Stimulated activated CD8-positive, alpha-beta memory T cell treated with anti-CD3 and anti-CD28 coated beads, Interleukin-12 subunit alpha, Interleukin-12 subunit beta, amount 100 ng/mL, for 4 hours (primary cell): Measurements from ENCODE around the gene NLRP6.
"Not testable (repeated sequence)": the region's sequence is repeated elsewhere in the genome, so short reads cannot be mapped to it uniquely, and the experiment has no call there.

Experiments used
- DNase-seq: peaks from one replicate; pipeline ENCODE4 v3.0.0-alpha.2; 2020; ENCODE audit warnings: low read depth

NLRP6 gene

DNA sequence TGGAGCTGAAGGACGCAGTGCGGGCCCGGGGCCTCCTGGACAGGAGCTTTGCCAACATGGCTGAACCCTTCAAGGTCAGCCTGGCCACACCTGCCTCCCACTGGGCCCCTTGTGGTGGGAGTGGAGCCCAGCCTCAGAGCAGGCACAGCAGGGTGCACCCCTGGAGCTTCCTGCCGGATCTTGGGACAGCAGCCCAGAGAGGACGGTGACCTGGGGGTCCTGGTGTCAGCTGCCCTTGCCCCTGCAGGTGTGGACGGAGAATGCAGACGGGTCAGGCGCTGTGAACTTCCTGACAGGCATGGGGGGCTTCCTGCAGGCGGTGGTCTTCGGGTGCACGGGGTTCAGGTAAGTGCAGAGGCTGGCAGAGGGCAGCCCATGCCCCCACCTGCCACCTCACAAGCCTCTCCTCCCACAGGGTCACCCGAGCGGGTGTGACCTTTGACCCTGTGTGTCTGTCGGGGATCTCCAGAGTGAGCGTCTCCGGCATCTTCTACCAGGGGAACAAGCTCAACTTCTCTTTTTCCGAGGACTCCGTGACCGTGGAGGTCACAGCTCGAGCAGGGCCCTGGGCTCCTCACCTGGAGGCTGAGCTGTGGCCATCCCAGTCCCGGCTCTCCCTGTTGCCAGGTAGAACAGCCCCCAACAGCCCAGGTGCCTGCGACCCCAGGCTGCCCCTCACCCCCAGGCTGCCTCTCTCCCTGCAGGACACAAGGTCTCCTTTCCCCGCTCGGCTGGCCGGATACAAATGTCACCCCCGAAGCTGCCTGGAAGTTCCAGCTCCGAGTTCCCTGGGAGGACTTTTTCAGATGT, 15.8 kb downstream of the NLRP6 start:
- DNase-seq = no peak

DNA sequence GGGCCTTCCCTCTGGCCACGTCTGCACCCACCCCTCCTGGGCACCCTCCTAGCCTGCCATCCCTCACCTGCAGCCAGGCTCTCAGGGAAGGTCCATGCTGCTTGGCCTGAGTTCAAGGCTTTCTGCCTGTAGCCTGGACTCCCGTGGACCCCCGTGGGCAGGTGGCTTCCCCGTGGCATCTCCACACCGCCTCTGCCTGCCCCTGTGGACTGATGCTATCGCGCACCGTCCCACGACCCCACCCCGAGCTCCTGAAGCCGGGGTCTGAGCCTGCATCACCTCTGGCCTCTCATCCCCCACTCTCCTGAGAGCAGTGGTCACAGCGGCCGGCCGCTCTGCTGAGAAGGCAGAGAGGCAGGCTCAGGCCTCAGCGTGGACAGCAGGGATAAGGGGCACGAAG, 16.6 kb downstream of the NLRP6 start:
- no peak for DNase-seq

DNA sequence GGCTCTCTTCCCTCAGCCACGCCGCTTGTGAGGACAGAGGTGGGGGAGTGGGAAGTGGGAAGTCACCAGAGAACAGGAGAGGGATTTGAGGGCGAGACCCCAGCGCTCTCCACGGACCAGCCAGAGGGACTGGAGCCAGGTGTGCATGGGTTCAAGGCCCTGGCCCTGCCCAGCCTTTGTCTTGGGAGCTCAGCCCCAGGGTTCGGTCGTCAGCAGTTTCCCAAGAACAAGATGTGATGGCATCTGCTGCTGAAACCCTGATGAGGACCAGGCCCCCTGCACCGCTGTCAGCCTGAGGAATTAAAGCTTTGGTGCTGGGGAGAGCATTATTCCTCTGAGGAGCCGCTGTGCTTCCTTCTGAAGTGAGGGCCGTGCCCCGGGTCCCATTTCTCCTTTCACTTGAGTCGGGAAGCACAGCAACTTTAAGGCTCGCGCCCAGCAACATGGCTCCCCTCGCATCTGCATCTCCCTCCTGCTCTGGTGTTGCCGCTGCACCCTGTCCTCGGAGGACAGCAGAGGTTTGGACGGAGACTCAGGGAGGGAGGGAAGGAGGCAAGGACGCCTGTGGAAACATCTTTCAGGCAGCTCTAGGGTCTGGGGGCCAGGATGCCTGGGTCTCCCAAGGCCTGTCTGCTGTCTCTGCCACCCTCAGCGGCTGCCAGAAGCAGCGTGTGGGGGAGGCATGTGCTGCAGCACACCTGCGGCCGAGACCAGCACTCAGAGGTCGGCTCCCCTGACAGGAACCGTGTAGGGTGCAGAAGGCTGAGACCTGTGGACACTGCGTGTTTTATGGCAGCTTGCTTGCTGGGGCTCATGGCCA, 17.4 kb downstream of the NLRP6 start:
- no peak for DNase-seq

DNA sequence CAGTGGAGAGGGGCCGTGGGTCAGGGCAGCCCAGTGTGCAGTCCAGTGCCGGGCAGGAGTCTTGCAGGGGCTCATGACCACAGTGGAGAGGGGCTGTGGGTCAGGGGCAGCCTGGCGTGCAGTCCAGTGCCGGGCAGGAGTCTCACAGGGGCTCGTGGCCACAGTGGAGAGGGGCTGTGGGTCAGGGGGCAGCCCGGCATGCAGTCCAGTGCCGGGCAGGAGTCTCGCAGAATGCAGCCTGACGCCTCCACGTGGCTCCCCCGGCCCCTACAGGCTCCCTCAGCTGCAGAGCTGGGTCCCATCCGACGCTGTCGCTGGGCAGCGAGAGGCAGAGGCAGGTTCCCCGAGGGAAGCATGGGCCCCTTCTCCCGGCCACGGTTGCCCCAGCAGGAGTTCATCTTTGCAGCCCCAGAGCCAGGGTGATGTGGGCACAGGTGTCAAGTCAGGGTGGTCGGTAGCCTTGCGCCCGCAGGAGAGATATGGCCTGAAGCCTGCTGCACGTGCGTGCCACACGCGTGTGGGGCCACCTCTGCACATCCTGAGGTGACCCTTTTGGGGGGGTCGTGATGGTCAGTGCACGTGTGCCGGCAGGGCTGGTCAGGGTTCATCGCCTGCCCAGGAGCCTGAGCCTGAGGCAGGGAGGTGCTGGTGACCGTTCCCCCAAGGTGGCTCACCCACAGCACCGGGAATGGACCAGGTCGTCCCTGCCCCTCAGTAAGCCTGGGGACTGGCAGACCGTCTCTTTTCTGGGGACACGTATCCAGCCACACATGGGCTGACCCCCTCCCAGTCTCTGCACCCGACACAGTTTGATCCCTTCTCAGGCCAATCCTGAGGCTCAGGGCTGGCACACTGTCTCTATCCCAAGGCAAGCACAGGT, 18.2 kb downstream of the NLRP6 start:
- no peak for DNase-seq

DNA sequence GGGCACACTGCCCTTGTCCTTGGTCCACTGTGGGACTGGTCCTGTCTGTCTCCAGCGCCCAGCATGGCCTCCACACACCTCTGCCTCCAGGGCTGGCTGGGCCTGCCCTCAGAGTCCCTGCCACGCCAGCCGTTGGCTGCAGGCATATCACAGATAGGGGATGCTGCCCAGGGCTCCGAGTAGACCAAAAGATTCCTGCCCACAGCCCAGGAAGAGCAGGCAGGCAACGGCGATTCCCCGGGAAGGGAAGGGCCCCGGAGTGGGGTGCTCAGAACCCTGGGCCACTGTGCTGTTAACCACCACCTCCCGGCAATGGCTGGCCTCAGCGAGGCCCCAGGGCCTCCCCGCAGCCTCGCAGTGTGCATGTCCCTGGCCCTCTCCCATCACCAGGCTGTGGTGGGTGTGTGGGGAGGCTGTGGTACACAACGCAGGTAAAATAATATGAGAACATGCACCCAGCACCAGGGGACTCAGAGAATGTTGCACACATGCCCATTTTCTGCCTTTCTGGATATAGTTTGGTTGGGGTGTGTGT, 18.9 kb downstream of the NLRP6 start:
- no peak for DNase-seq

DNA sequence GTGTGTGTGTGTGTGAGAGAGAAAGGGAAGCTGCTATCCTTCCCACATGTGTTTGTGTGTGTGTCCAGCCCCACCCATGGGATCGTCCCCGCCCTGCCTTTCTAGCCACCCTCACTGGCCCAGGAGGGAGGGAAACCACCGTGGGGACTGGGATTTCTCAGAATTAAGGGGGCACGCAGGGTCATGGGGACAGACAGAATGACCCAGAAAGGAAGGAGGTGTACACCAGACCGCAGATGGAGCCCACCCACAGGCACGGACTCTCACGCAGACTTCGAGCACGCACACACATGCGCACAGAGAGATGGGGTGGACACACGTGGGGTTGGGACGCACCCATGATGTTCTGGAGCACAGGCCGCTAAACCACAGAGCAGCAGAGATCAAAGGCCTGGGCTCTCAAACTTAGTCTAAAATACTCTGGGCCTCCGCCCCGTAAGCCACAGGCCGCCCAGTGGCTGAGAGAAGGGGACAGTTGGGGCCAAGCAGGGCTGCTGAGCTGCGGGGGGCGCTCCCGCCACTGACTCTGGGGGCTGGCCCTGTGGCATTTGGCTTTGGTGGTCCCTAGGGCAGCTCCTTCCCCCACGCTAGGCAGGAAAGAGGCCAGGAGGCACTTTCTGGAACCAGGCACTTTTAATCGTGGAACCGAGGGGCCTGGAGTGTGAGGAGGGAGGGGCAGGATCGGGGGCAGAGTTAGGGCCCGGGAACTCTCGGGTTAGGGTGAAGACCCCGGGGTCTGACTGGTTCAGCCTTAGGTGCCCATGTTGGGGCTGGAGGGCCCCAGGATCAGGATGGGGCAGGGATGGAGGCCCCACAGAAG, 19.6 kb downstream of the NLRP6 start:
- no peak for DNase-seq

DNA sequence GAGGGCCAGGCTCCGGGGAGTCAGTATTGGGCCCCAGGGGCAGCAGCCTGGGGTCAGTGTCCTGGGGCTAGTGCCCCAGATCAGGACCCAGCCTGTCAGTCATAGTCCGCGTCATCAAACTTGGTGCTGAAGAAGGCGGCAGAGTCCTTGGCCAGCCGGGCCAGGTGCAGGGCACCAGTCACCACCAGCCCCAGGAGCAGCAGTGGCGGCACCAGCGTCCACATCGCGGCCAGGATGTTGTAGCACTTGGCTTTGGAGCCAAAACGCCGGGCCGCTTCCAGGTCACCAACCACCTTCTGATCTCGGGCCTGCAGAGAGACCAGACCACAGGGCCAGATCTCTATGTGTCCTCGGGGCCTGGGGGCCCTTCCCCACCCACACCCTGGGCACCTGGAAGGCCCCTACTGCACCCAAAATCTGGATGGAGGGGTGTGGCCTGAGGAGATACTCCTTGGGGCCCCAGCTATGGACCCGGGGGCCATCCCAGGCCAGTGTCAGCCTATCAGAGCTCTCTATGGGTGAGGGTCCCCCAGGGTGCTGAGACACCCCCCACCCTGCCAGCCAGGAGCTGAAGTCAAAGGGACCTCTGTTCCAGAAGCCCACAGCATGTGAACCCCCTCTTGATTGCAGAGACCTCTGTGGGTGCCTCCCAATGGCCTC, 20.3 kb downstream of the NLRP6 start:
- DNase-seq = no peak

DNA sequence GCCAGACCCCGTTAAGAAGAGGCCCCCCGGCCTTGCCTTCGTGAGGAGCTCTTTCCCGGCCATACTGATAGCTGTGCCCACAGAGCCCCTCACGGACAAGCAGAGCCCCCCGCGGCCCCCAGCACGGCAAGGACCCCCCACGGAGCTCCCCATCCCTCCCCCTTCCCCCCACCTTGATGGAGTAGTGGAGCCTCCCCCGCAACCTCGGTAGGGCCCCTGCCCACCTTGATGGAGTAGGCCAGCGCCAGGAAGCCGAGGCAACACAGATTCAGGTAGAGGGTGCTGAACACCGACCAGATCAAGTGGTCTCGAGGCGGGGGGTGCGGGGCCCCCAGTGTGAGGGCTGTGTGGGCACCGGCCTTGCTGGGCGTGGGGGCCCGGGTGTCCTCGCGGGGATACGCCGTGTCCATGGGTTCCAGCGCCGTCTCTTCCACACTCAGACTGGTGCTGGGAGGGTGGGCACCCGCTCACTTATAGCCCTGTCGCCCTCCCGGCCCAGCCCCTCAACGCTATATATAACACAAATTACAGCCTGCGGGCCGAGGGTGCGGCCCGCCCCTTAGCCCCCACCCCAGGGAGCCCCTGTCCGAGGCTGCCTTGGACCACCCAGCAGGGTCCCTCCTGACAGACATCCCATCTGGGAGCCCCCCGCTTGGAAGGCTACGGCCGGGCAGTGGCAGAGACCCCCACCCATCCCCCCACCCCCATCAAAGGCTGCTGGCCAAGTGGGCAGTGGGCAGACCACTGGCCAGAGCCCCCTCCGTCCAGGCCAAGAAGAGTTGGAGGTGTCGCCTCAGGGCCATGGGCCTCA, 21.1 kb downstream of the NLRP6 start, which contains the start of gene IFITM5:
Gene IFITM5, minus strand, starts transcription at position 446 of the 811 bp plus-strand sequence. Its CDS starts 36 bp downstream, at position 410.
- no peak for DNase-seq

DNA sequence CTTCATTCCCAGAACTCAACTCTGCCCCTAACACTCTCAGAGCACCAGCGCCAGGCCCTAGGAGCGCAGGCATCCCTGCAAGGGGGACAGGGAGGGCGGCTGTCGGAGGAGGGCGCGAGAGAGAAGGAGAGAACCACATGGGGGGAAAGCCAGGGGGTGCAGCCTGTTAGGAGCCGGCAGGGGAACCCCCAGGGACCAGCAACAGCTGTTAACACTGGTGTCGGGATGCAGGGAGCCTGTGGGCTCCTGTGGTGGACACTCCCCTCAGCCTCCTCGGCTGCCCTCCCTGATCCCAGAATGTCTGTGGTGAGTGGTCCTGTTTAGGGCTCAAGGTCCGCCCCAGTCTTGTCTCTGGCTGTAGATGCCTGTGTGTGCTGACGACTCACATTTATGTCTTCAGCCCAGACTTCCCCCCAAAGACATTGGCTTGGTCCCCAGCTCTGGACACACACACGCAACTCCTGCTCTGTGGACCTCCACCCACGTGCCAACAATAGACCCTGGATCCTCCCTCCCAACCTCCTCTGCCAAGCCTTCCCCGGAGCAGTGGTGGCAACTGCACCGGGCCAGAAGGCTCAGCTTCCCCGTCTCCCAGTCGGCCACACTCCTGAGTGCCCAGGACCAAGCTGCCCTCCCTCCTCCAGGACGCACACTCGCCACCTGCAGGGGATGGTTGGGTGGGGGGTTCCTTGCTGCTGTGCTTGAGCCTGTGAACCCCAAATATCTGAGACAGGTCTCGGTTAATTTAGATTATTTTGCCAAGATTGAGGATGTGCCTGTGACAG, 21.9 kb downstream of the NLRP6 start:
- no peak for DNase-seq

DNA sequence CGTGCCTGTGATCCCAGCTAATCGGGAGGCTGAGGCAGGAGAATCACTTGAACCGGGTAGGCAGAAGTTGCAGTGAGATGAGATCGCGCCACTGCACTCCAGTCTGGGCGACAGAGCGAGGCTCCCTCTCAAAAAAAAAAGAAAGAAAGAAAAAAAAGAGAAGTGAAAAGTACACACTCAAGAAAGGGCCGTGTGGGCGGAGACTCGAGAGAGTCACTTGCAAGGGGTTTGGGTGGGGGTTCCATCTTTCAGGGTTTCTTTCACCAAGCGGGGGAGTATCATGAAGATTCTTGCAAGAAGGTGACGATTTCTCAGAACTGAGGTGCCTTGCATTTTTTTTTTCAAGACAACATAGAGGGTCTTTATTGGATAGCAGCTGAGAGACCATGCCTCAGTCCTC, 25.2 kb downstream of the NLRP6 start:
- DNase-seq = no peak

DNA sequence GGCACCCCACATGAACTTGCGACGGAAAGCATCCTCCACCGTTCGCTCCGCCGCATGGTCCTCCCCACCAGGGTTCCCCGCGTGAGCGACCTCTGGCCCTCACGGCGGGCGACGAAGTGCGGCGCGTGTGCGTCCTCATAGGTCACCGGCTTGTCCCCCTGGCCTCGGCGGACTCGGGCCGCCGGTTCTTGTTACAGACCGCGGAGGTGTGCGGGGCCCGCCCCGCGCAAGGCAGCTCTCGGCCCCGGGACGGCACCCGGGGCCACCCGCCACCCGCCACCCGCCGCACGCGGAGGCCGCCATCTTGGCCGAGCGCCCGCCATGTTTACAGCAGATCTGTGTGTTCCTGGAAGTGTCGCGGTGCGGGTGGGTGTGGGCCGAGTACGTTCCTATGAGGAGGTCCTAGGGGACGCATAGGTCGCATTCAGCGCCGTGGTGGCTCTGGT, 25.9 kb downstream of the NLRP6 start:
- DNase-seq = no peak

DNA sequence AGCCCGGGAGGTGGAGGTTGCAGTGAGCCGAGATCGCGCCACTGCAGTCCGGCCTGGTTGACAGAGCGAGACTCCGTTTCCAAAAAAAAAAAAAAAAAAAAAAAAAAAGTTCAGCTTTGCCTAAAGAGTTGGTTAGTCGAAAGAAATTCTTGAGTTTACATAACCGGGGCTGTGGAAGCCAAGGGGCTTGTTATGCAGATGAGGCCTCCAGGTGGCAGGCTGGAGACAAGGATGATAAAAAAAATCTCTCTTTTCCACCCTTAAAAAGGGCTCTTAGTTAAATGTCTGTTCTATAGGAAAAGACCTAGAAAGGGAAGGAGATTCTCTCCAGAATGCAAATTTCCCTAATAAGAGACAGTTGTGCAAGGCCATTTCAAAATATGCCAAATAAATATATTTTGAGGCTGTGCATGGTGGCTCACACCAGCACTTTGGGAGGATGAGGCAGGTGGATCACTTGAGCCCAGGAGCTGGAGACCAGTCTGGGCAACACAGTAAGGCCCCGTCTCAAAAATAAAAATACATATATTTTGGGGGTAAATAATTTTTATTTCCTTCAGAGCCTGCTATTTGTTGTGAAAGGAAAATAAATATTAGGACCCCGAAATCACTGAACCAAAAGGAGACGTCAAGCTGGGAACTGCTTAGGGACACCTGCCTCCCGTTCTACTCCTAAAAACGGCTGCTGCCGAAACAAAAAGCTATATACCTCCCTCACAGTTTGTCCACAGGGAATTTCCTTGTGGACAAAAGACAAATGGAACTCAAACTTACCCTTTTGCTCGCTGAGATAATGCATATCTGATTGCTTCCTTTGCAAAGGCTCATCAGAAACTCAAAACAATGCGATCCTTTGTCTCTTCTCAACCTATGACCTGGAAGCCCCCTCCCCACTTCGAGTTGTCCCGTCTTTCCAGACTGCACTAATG, 27.0 kb downstream of the NLRP6 start:
- DNase-seq = no peak

DNA sequence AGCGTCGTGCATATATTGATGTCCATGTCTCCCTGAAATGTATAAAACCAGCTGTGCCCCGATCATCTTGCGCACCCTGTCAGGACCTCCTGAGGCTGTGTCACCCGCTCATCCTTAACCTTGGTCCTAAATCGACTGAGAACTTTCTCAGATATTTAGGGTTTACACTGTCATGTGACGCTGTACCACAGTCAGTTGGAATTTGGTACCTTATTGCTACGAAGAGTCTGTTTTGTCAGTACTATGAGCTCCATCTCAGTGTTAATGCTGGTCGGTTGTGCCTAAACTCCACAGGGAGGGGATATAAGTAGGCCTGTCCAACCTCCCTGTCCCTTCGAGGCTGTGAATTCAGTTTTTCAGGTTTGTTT, 27.6 kb downstream of the NLRP6 start:
- DNase-seq = no peak

DNA sequence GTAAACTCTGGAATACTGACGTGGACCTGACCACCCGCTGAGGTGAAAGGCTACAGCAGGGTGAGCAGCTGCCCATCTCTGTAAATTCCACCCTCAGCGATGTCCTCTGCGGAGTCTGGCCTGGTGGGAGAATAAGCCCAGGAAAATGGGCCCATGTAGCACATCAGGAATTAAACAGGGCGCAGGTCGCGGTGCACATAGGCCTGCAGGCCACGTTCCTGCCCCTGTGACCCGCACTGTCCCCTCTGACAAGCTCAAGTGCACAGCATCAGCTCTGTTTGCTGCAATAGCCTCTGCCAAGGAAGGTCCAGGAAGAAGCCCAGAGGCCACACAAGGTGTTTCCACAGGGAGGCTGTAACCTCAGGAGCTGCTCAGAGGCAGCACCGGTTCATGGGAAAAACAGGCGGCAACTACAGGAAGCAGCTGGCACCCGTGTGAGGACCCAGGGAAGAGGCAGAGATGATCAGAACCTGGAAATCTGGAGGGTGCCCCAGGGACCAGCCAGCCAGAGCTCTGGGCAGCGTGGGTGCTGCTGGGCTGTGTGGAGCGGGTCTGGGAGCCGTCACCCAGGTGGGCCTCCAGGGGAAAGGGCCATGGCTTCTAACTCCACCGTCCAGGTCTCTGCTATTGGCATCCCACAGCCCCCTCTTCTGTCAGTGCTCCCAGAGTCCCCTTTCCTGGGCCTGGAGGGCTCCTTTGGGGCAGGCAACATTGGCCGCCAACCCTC, 28.6 kb downstream of the NLRP6 start:
- DNase-seq = no peak

DNA sequence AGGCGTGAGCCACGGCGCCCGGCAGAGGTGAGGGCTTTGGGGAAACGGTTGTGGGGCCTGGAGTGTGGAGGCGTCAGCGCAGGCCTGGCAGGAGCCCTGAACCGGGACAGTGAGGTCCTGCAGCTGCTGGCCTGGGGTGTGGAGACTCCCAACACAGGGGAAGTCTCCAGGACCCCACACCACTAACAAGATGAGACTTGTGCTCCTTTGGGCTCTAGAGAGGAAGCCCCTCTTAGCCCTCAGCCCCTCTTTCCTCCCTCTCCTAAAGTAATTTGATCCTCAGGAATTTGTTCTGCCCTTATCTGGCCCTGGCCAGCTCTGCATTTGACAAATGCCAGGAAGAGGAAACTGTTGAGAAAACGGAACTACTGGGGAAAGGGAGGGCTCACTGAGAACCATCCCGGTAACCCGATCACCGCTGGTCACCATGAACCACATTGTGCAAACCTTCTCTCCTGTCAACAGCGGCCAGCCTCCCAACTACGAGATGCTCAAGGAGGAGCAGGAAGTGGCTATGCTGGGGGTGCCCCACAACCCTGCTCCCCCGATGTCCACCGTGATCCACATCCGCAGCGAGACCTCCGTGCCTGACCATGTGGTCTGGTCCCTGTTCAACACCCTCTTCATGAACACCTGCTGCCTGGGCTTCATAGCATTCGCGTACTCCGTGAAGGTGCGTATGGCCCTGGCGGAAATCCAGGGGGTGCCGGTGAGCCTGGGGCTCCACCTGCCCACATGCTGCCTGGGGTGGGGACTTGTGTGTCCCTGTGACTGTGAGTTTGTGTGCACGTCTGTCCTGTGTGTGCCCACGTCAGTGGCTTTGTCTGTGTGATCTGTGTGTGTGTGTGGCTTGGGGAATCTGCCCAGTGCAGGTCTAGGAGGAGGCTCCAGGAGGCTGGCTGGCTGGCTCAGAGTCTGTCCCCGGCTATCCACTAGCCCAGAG, 29.8 kb downstream of the NLRP6 start, which contains the start of gene IFITM2:
Gene IFITM2, plus strand, starts transcription at position 51 of the 943 bp plus-strand sequence. Its CDS starts 377 bp downstream, at position 428.
- not testable (repeated sequence) for DNase-seq
